ENCODE data around the gene RNF167.
A peak's percentile ranks its signal among the peaks of the same experiment; 100 is the strongest.

DNA sequence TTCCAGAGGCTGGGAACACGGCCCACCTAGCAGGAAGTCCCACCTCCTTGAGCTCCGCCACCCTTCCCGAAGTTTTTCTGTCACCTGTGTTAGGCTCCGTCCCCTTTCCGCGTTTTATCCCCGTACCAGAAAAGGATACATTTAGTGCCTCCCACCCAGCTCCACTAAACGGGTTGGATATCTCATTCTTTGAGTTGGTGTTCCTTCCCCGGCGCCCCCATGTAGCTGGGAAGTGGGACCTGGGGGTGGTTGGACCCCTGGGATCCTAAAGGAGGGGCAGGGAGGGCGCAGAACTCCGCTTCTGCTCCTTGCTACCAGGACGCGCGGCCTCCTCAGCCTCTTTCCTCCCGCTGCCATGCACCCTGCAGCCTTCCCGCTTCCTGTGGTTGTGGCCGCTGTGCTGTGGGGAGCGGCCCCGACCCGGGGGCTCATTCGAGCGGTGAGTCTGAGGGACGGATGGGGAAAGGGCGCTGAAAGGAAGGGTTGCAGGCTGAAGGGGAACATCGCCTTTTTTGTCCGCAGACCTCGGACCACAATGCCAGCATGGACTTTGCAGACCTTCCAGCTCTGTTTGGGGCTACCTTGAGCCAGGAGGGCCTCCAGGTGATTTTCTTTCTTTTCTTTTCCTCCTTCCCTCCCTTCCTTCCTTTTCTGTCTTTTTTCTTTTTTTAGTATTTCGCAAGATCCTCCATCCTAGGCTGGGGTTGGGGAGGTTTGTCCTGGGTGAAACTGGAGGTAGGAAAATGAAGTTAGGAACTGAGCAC, 669 bp downstream of the RNF167 start:
- TF ChIP-seq, protein P1, sequence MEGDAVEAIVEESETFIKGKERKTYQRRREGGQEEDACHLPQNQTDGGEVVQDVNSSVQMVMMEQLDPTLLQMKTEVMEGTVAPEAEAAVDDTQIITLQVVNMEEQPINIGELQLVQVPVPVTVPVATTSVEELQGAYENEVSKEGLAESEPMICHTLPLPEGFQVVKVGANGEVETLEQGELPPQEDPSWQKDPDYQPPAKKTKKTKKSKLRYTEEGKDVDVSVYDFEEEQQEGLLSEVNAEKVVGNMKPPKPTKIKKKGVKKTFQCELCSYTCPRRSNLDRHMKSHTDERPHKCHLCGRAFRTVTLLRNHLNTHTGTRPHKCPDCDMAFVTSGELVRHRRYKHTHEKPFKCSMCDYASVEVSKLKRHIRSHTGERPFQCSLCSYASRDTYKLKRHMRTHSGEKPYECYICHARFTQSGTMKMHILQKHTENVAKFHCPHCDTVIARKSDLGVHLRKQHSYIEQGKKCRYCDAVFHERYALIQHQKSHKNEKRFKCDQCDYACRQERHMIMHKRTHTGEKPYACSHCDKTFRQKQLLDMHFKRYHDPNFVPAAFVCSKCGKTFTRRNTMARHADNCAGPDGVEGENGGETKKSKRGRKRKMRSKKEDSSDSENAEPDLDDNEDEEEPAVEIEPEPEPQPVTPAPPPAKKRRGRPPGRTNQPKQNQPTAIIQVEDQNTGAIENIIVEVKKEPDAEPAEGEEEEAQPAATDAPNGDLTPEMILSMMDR (conservative IDR thresholded peaks at IDR 0.05; ENCODE audit: low read depth, low read length) = no peak
- TF ChIP-seq POLR2A (IDR thresholded peaks at IDR 0.05; ENCODE audit: low read depth, low read length) (peak; percentile 8), RAD21 (IDR thresholded peaks at IDR 0.05; ENCODE audit: low read length) (no peak), SMC3 (IDR thresholded peaks at IDR 0.05; ENCODE audit: low read depth, low read length) (no peak), RFX5 (IDR thresholded peaks at IDR 0.05; ENCODE audit: low read depth, low read length) (no peak), MXI1 (IDR thresholded peaks at IDR 0.05; ENCODE audit: borderline replicate concordance, low read depth, low read length) (peak; percentile 4; the same call in 1 of the 2 replicates), FOS (IDR thresholded peaks at IDR 0.05; ENCODE audit: low read depth, low read length) (no peak), MAFK (IDR thresholded peaks at IDR 0.05; ENCODE audit: low read depth, low read length) (no peak), CHD1 (IDR thresholded peaks at IDR 0.05; ENCODE audit: low read depth, low read length) (no peak)
- TF ChIP-seq, protein P2, sequence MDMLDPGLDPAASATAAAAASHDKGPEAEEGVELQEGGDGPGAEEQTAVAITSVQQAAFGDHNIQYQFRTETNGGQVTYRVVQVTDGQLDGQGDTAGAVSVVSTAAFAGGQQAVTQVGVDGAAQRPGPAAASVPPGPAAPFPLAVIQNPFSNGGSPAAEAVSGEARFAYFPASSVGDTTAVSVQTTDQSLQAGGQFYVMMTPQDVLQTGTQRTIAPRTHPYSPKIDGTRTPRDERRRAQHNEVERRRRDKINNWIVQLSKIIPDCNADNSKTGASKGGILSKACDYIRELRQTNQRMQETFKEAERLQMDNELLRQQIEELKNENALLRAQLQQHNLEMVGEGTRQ (IDR thresholded peaks at IDR 0.05; ENCODE audit: low read depth, low read length) = no peak
